Measurements from ENCODE around the gene SLMAP. TPM values are rescaled to one million over a fixed set of nuclear protein-coding genes. Genes with fewer than 3 reads are reported as not detected.

SLMAP gene
- polyA plus RNA-seq, 1 donor (not counting 4 experiments of a cell fraction or from before 2014, with no cell fraction given): 58.0 TPM

- Histone ChIP-seq H3K9me1 (ENCODE audit: control insufficient read depth, extremely low read depth, insufficient read depth, low read length) (no peaks in the 10 kb centered on the region), H3K4me2 (ENCODE audit: control insufficient read depth, extremely low read depth, insufficient read depth, low read depth, low read length) (peak overlapping the region; percentile 72), H3K79me2 (ENCODE audit: control insufficient read depth, insufficient read depth, low read length) (peaks cover 12% of the 10 kb centered on the region), H3K27me3 (ENCODE audit: control insufficient read depth, extremely low read depth, insufficient read depth, low read length) (no peaks in the 10 kb centered on the region), H4K20me1 (ENCODE audit: control insufficient read depth, extremely low read depth, insufficient read depth, low read length) (no peaks in the 10 kb centered on the region), H3K9ac (ENCODE audit: control insufficient read depth, extremely low read depth, insufficient read depth, low read length) (peak overlapping the region; percentile 61), H3K9me3 (ENCODE audit: control insufficient read depth, low read depth, low read length) (no peaks in the 10 kb centered on the region), H2AFZ (ENCODE audit: control insufficient read depth, low read length) (no peak overlapping the region), H3K36me3 (ENCODE audit: control insufficient read depth in 2 of 2, extremely low read depth in 1 of 2, insufficient read depth in 2 of 2, low read length in 2 of 2) (peaks cover 2 to 3% of the 10 kb centered on the region in 2 experiments), H3K4me3 (ENCODE audit: control insufficient read depth in 2 of 3, extremely low read depth in 1 of 3, insufficient read depth in 2 of 3, low read depth in 1 of 3, low read length in 3 of 3) (peak overlapping the region in 1 of 3 experiments; percentile 7), H3K27ac (ENCODE audit: control insufficient read depth, insufficient read depth, low read length) (peak overlapping the region; percentile 94), H3K4me1 (ENCODE audit: control insufficient read depth, extremely low read depth, insufficient read depth, low read length) (peaks cover 43% of the 10 kb centered on the region)
- DNase-seq (ENCODE audit: low read depth, low spot score) (peak; percentile 69), FAIRE-seq (peak; percentile 86)
- no peak for TF ChIP-seq EZH2 (IDR thresholded peaks at IDR 0.05; ENCODE audit: low read length)
- no peak for TF ChIP-seq CTCF (optimal IDR thresholded peaks at IDR 0.05 in 1 of 3, IDR thresholded peaks at IDR 0.05 in 1 of 3, conservative IDR thresholded peaks at IDR 0.05 in 1 of 3; ENCODE audit: extremely low read depth in 1 of 3, insufficient read depth in 2 of 3, low read length in 3 of 3)
- dilution Hi-C loops (cut with MboI; ENCODE audit: extremely low pct_ligation_motif_present, low sequenced_read_pairs): no loop called here
These were observed 3.8 kb upstream of the SLMAP start for GRCh38 chr3:57752307-57752706.

GRCh38 chr3:57753016-57753415 is 3.1 kb upstream of the SLMAP start:
- Histone ChIP-seq H4K20me1 (ENCODE audit: control insufficient read depth, extremely low read depth, insufficient read depth, low read length) (peaks cover 5% of the 10 kb centered on the region), H3K79me2 (ENCODE audit: control insufficient read depth, insufficient read depth, low read length) (peaks cover 20% of the 10 kb centered on the region), H3K27ac (ENCODE audit: control insufficient read depth, insufficient read depth, low read length) (peak overlapping the region; percentile 94), H3K9me1 (ENCODE audit: control insufficient read depth, extremely low read depth, insufficient read depth, low read length) (no peaks in the 10 kb centered on the region), H3K4me2 (ENCODE audit: control insufficient read depth, extremely low read depth, insufficient read depth, low read depth, low read length) (peak overlapping the region; percentile 72), H3K4me3 (ENCODE audit: control insufficient read depth in 2 of 3, extremely low read depth in 1 of 3, insufficient read depth in 2 of 3, low read depth in 1 of 3, low read length in 3 of 3) (no peak overlapping the region), H3K27me3 (ENCODE audit: control insufficient read depth, extremely low read depth, insufficient read depth, low read length) (no peaks in the 10 kb centered on the region), H3K4me1 (ENCODE audit: control insufficient read depth, extremely low read depth, insufficient read depth, low read length) (peaks cover 43% of the 10 kb centered on the region), H3K9ac (ENCODE audit: control insufficient read depth, extremely low read depth, insufficient read depth, low read length) (peak overlapping the region; percentile 20), H2AFZ (ENCODE audit: control insufficient read depth, low read length) (no peak overlapping the region), H3K36me3 (ENCODE audit: control insufficient read depth in 2 of 2, extremely low read depth in 1 of 2, insufficient read depth in 2 of 2, low read length in 2 of 2) (peaks cover 3 to 9% of the 10 kb centered on the region in 2 experiments), H3K9me3 (ENCODE audit: control insufficient read depth, low read depth, low read length) (no peaks in the 10 kb centered on the region)
- dilution Hi-C loops (cut with MboI; ENCODE audit: extremely low pct_ligation_motif_present, low sequenced_read_pairs): no loop called here
- TF ChIP-seq CTCF (optimal IDR thresholded peaks at IDR 0.05 in 1 of 3, IDR thresholded peaks at IDR 0.05 in 1 of 3, conservative IDR thresholded peaks at IDR 0.05 in 1 of 3; ENCODE audit: extremely low read depth in 1 of 3, insufficient read depth in 2 of 3, low read length in 3 of 3) (no peak), EZH2 (IDR thresholded peaks at IDR 0.05; ENCODE audit: low read length) (no peak)
- FAIRE-seq: no peak
- DNase-seq (ENCODE audit: low read depth, low spot score): no peak
